ENCODE measurements around the gene RFESD.

RFESD gene

GRCh38 chr5:95707055-95707454, 60.5 kb downstream of the RFESD start:
- no peak overlapping the region for H3K4me3 ChIP-seq (replicated peaks; ENCODE audit: low read depth, low read length)
- TF ChIP-seq CTCF (IDR thresholded peaks at IDR 0.05; ENCODE audit: low read length, missing control alignments) = no peak
- DNase-seq (ENCODE audit: low read depth) = no peak

Measured in fibroblast of pulmonary artery (primary cell).